Esophagus muscularis mucosa (tissue), 4 donors: Measurements from ENCODE around the gene SOX8. TPM values are rescaled to one million over a fixed set of nuclear protein-coding genes. Genes with fewer than 3 reads are reported as not detected.

ENCODE experiments used
- DNase-seq: peaks from one replicate; pipeline ENCODE4 v3.0.0-alpha.2; 2017; ENCODE audit errors: extremely low spot score
- H3K27ac ChIP-seq, 4 donors: fragments of 200-600 bp; sonication (generic); replicated peaks in 1 of 4; 1 replicate in 3 of 4; 2 replicates in 1 of 4; pipeline ENCODE4 v1.5.1; 2016 to 2019; ENCODE audit warnings: mild to moderate bottlenecking in 1 of 4
- H3K27me3 ChIP-seq, 4 donors: fragments of 200-600 bp; sonication (generic); one replicate each; pipeline versions ENCODE4 v1.5.1 to v1.6.0; 2016 to 2019
- H3K36me3 ChIP-seq, 4 donors: fragments of 200-600 bp; sonication (generic); one replicate each; pipeline ENCODE4 v1.5.1; 2016 to 2019
- H3K4me1 ChIP-seq, 4 donors: fragments of 200-600 bp; sonication (generic); one replicate each; pipeline ENCODE4 v1.5.1; 2016 to 2019
- H3K4me3 ChIP-seq, 4 donors: fragments of 200-600 bp; sonication (generic); 1 replicate in 2 of 4; 2 replicates in 2 of 4; pipeline ENCODE4 v1.5.1; 2016 to 2019; ENCODE audit warnings: mild to moderate bottlenecking in 4 of 4, moderate library complexity in 1 of 4
- H3K9me3 ChIP-seq, 4 donors: fragments of 200-600 bp; sonication (generic); 1 replicate in 3 of 4; 2 replicates in 1 of 4; pipeline ENCODE4 v1.5.1; 2016 to 2019
- CTCF ChIP-seq, 3 experiments: fragments of 200-600 bp in 2 of 3; fragments of 450-650 bp in 1 of 3; sonication (generic) in 2 of 3; IDR thresholded peaks; one replicate each; pipeline ENCODE4 v1.5.1; 2017 to 2019; ENCODE audit warnings: antibody characterized with exemption in 3 of 3, mild to moderate bottlenecking in 2 of 3, moderate library complexity in 1 of 3
- EP300 ChIP-seq: sonication (generic); formaldehyde crosslinking; IDR thresholded peaks from one replicate; pipeline ENCODE4 v1.6.1; 2017; ENCODE audit warnings: antibody characterized with exemption
- POLR2A ChIP-seq: fragments of 450-650 bp; IDR thresholded peaks from one replicate; pipeline ENCODE4 v1.6.1; 2017; ENCODE audit warnings: antibody characterized with exemption, moderate library complexity, mild to moderate bottlenecking, low read depth
- POLR2AphosphoS5 ChIP-seq, 2 donors: sonication (generic); formaldehyde crosslinking; IDR thresholded peaks; one replicate each; pipeline ENCODE4 v1.6.1; 2017; ENCODE audit warnings: antibody characterized with exemption in 2 of 2
- WGBS: methylation state at CpG from one replicate; pipeline ENCODE4 v1.1.5; 2018; 5-methylcytosine and 5-hydroxymethylcytosine counted together
- intact Hi-C: fragments of 100-400 bp; cut with DNase I; formaldehyde crosslinking; loops from one replicate; pipeline ENCODE4 v1.15.1; 2023
- total RNA-seq, 4 donors: library from RNA; depleted of rRNA; stranded (reverse); fragments of >200 nt; gene quantifications; one replicate each; pipeline versions ENCODE4 v1.1.0 to v1.2.1, GENCODE V29; 2016

Gene SOX8
- total RNA-seq, 4 donors from 2014 or later: 4.1 to 4.6 (median 4.3) TPM

- intact Hi-C loops: no loop called here
- no peak for TF ChIP-seq POLR2A
- no peak for TF ChIP-seq CTCF (IDR thresholded peaks at IDR 0.05)
- TF ChIP-seq POLR2AphosphoS5 (IDR thresholded peaks at IDR 0.05): no peak
- TF ChIP-seq EP300: no peak
- Histone ChIP-seq H3K9me3 (no peaks in the 10 kb centered on the region), H3K36me3 (no peaks in the 10 kb centered on the region), H3K4me3 (peak overlapping the region in 1 of 4 donors; percentile 30), H3K27ac (peak overlapping the region in 1 of 4 donors; percentile 4), H3K27me3 (peaks cover 0 to 52% (median 4%) of the 10 kb centered on the region in 4 donors), H3K4me1 (no peaks in the 10 kb centered on the region)
- DNase-seq: no peak
- 79% methylated on average over 12 of the region's 15 CpGs for WGBS
These were observed 37.1 kb downstream of the SOX8 start for GRCh38 chr16:1018447-1019198.

- H3K4me3 ChIP-seq: peak overlapping the region; percentile 26 to 44 (median 29)
These were observed 37.9 kb downstream of the SOX8 start for GRCh38 chr16:1019231-1020090.

GRCh38 chr16:1020091-1020399, 38.5 kb downstream of the SOX8 start:
- intact Hi-C loops: no loop called here
- TF ChIP-seq CTCF (IDR thresholded peaks at IDR 0.05): no peak
- TF ChIP-seq EP300: no peak
- no peak for TF ChIP-seq POLR2A
- no peak for TF ChIP-seq POLR2AphosphoS5 (IDR thresholded peaks at IDR 0.05)
- H3K36me3 ChIP-seq: no peaks in the 10 kb centered on the region
- DNase-seq: no peak
- H3K4me3 ChIP-seq: peak overlapping the region in 3 of 4 donors; percentile 26 to 44 (median 30)
- no peaks in the 10 kb centered on the region for H3K9me3 ChIP-seq
- WGBS: 81% methylated on average over 6 of the region's 11 CpGs
- no peak overlapping the region for H3K27ac ChIP-seq
- H3K27me3 ChIP-seq: peaks cover 0 to 66% (median 4%) of the 10 kb centered on the region in 4 donors
- no peaks in the 10 kb centered on the region for H3K4me1 ChIP-seq

More at GRCh38 chr16:1019231-1020090, 37.9 kb downstream of the SOX8 start:
- no peaks in the 10 kb centered on the region for H3K9me3 ChIP-seq
- H3K27me3 ChIP-seq: peaks cover 0 to 60% (median 4%) of the 10 kb centered on the region in 4 donors
- 54% methylated on average over 47 of the region's 66 CpGs for WGBS
- no peaks in the 10 kb centered on the region for H3K36me3 ChIP-seq
- intact Hi-C loops: no loop called here
- no peaks in the 10 kb centered on the region for H3K4me1 ChIP-seq
- H3K27ac ChIP-seq: peak overlapping the region in 3 of 4 donors; percentile 4 to 44 (median 34)
- DNase-seq: no peak
- no peak for TF ChIP-seq POLR2AphosphoS5 (IDR thresholded peaks at IDR 0.05)
- TF ChIP-seq CTCF (IDR thresholded peaks at IDR 0.05): no peak
- no peak for TF ChIP-seq POLR2A
- no peak for TF ChIP-seq EP300

GRCh38 chr16:1020591-1020990, 39.0 kb downstream of the SOX8 start:
- Histone ChIP-seq H3K27me3 (peaks cover 0 to 70% (median 4%) of the 10 kb centered on the region in 4 donors), H3K27ac (no peak overlapping the region), H3K9me3 (no peaks in the 10 kb centered on the region), H3K36me3 (no peaks in the 10 kb centered on the region), H3K4me3 (no peak overlapping the region), H3K4me1 (no peaks in the 10 kb centered on the region)
- intact Hi-C loops: no loop called here
- 85% methylated on average over 10 of the region's 11 CpGs for WGBS
- TF ChIP-seq POLR2A: no peak
- TF ChIP-seq CTCF (IDR thresholded peaks at IDR 0.05): no peak
- no peak for TF ChIP-seq POLR2AphosphoS5 (IDR thresholded peaks at IDR 0.05)
- no peak for DNase-seq
